CD4-positive, alpha-beta T cell treated with Interleukin-17A for 1 hour (primary cell): Measurements from ENCODE around the gene KRT38.

Source experiments
- DNase-seq: peaks from one replicate; pipeline ENCODE4 v3.0.0-alpha.2; 2020

Gene KRT38

GRCh38 chr17:41440531-41441033 is at the start of gene KRT38:
TSS of gene KRT38 (minus strand) at chr17:41440983. CDS start at chr17:41440921, 62 bp downstream.
- DNase-seq: no peak

DNA sequence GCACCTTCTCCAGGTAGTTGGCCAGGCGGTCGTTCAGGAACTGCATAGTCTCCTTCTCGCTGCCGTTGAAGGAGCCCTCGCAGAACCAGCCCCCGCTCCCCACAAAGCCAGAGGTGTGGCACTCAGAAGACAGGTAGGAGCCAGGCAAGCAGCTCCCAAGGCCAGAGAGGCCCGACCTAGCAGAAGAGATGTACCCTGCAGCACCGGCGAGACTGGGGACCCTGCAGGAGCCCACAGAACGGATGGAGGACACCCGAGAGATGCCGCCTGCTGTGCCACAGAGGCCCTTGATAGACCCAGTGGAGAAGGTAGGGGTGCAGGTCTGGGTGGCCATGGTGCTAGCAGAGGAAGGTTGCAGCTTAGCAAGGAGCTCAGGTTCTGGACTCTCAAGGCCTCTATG is 48.7 kb upstream of the KRT38 start, which contains the start of gene KRT36:
Gene KRT36 (minus strand): TSS at position 380 of the 400 bp plus-strand sequence. CDS start 46 bp downstream, at position 334.
- no peak for DNase-seq

DNA sequence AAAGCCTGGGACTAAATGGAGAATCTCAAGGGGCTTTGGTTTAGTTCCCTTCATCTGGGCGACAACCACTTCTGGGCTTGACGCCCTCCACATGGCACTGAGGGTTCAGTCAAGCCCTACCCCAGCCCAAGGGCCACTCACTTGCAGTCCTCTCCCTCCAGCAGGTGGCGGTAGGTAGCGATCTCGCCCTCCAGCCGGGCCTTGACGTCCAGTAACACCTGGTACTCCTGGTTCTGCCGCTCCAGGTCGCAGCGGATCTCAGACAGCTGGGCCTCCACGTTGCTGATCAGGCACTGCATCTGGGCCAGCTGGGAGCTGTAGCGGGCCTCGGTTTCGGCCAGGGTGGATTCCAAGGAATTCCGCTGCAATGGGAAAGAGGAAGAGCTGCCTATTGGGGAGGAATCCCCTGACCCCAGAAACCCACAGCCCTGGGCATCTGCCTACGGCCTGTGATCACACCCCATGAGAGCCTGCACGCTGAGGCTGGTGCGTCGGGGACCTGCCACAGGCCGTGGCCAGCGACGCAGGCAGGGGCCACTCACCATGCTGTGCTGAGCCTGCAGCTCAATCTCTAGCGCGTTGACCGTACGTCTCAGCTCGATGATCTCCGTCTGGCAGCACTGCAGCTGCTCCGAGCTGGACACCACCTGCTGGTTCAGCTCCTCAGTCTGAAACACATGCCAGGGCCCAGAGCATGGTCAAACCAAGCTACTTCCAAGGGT is 46.2 kb upstream of the KRT38 start:
- DNase-seq: peak; percentile 14

DNA sequence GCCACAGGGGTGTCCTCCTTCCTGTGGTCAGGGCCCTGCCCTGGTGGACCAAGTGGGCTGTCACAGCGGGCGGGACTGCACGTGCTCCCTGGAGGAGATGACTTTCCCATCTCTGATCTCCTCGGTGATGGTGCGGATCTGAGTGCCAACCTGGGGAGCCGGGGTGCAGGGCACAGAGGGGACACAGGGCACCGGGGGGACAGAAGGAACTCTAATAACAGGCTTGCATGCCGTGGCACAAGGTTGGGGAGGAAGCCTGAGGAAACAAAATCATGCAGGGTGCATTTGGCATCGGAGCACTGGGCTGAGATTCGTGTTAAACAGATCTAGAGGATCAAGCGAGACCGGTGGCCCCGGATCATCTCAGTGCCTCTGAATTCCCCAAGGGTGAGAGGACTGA is 45.5 kb upstream of the KRT38 start:
- DNase-seq: no peak

DNA sequence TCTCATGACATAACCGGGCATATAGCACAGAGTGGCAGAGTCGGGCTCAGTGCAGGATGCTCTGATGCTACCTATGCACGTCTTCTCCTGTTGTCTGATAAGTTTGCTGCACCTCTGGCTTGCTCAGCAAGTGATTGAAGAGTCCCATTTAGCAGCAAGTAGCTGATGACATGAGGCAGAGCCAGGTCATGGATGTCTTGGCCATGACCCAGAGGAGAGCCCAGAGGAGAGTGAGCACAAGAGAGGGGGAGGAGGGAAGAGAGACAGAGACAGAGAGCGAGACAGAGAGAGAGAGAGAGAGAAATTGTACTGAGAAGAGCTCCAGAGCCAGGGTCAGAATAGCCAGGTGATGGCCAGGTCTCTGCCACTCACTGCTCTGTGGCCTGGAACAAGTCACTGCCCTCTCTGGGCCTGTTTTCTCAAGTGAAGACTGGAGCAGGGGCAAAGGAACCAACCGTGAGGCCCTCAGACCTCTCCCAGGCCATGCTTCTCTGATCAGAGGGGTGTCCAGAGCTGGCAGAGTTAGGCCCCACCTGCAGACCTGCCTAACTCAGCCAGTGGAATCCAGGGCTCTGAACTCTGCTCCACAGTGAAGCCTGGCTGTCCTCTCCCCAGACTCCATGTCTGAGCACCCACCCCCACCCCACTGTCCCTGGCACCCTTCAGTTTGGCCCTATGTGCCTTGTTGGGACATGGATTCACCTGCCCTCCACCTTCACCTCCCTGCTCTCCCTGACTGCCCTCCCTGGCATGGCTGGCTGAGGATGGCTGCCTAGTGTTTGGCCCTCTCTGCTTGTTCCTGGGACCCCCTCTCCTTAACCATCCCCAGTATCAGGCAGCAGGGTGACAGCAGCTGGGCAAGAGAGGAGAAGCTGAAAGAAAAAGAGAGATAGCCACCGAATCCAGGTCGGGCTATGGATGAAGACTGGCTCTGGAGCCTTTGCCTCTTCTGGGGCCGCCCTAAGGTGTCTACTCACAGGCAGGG is 44.4 kb upstream of the KRT38 start:
- no peak for DNase-seq

DNA sequence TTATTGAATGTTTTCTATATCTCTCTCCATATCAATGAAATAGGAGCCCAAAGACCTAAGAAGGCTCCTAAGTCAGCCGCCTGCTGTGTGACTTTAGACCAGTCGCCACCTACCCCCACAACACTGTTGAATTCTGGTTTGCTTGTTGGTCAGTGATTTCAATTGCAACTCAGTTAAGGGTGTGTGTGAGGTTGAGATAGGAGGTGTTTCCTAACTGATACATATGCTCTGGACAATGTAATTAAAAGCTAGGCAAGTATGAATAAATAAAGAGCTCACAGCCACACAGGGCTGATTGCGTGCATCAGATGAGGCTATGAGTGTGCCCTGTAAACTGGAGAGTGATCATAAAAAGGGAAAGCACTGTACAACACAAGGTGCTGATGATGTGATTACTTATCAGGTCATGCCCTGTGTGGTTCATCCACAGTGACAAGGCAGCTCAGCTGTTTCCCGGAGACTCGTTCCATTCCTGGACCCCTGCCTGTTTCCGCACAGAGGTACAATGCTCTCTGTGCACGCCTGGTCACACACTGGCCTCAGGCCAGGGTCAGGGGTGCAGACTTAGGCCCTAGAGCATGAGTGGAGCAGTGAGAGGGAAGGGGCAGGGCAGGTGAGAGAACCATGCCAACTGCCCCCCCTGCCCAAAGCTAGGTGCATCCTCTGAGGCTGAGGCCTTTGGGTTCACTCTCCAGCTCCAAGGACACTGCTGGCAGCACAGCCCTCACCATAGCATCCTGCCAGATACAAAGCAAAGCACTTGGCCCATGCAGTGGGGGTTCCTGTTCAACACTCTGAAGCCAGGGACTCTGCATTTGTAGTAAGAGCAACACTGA is 43.4 kb upstream of the KRT38 start:
- DNase-seq: no peak

- no peak for DNase-seq
Observed at GRCh38 chr17:41483531-41483930, 42.7 kb upstream of the KRT38 start.

GRCh38 chr17:41481036-41481435 is 40.3 kb upstream of the KRT38 start, which contains the start of gene KRT35:
TSS of gene KRT35 (minus strand) at chr17:41481151. CDS start at chr17:41481097, 54 bp downstream.
- DNase-seq: no peak

GRCh38 chr17:41480581-41480980 is 39.8 kb upstream of the KRT38 start:
- DNase-seq: no peak

DNA sequence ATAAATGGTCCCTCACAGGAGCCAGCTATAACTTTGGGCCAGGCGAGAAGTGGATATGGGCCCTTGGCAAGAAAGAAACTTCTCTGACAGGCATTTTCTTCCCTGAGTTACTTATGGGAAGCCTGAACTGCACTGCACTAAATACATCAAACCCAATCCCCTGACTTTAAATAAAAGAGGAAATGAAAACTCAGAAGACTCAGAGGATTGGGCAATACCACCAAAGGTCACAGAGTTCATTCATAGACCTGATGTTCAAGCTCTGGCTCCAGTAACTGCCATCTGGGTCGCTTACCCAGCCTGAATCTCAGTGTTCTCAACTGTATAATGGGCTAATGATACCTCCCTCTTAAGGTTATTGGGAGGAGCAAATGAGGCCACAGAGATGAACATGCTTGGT is 39.4 kb upstream of the KRT38 start:
- no peak for DNase-seq

DNA sequence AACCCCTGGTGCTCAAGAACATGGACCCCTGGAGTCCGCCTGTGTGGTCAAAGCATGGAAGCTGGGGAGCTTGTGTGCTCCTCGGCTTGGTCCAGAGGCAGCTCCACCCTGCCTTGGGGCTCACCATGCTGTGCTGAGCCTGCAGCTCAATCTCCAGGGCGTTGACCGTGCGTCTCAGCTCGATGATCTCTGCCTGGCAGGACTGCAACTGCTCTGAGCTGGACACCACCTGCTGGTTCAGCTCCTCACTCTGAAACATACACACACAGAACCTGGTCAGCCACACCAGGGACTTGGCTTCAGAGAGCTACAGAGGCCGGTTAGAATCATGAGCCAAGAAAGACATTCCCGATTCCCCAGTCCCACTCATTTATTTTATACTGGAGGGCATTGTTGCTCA is 37.5 kb upstream of the KRT38 start:
- no peak for DNase-seq

- no peak for DNase-seq
Observed at GRCh38 chr17:41476866-41477815, 36.4 kb upstream of the KRT38 start.

DNA sequence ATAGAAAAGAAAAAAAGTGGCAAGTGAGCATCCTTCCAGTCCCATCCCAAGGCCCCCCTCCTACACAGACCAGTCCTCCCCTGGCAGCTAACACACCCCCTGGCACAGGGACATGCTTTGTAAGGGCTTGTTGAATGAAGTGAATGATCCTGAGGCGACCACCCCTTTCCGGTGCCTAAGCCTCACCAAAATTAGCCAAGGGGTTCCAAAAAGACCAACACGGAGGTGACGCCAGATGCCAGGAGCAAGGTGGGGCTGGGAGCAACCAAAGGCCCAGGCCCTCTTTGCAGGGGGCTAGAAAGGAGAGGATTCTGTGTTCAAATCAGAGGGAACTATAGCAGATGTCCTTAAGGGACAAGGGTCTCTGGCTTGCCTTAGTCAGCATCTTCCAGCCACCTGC is 34.6 kb upstream of the KRT38 start:
- no peak for DNase-seq

GRCh38 chr17:41474863-41475262 is 34.1 kb upstream of the KRT38 start:
- DNase-seq: no peak

- DNase-seq: no peak
Observed at GRCh38 chr17:41468346-41468745, 27.6 kb upstream of the KRT38 start.

DNA sequence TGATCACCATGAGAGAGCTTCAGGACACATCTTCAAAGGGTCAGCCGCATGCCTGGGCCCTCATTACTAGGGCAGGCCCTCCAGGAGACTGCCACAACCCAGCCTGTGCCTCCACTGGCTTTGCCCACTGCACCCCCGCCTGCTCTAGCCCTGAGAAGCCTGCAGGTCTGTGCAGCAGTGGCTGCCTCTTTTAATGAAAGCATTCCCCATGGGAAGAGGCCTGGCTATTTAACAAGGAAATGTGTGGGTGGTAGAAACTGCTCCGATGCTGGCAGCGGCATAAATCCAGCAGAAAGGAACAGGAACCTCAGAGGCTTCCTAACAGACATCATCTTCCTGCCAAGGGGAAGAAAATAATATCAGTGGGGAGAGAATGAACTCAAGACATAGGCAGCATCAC is 26.8 kb upstream of the KRT38 start:
- DNase-seq: no peak

DNA sequence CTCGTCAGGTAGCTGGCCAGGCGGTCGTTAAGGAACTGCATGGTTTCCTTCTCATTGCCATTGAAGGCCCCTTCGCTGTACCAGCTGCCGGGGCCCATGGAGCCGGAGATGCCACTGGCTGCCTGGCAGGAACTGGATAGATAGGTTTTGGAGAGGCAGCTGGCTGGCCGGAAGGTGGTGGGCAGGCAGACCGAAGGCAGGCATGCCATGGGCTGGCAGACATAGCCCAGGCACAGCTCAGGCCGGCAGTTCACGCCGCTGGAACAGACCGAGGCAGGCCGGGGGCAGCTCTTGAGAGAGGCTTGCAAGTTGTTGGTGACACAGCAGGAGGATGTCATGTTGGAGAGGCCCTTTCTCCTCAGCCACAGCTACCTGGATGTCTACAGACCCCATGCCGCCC is 26.2 kb upstream of the KRT38 start, which contains the start of gene KRT32:
Gene KRT32 (minus strand): TSS at position 399 of the 400 bp plus-strand sequence. CDS start 61 bp downstream, at position 338.
- DNase-seq: no peak

- DNase-seq: no peak
Observed at GRCh38 chr17:41464682-41465081, 23.9 kb upstream of the KRT38 start.

GRCh38 chr17:41464173-41464572 is 23.4 kb upstream of the KRT38 start:
- DNase-seq: no peak

- no peak for DNase-seq
Observed at GRCh38 chr17:41463746-41464145, 23.0 kb upstream of the KRT38 start.

DNA sequence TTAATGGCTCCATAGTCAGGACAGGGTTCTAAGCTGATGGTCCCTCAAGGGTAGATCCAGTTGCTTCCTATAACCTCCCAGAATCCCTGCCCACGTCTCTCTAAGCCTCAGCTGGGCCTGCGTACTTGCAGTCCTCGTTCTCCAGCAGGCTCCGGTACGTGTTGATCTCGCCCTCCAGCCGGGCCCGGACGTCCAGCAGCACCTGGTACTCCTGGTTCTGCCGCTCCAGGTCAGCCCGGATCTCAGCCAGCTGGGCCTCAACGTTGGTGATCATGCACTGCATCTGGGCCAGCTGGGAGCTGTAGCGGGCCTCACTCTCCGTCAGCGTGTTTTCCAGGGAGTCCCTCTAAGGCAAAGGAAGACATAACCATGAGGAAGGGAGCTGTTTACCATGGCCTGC is 21.9 kb upstream of the KRT38 start:
- no peak for DNase-seq
